Psoas muscle (tissue), 8 donors: ENCODE data around the gene RPS21. TPM values are rescaled to one million over a fixed set of nuclear protein-coding genes. Genes with fewer than 3 reads are reported as not detected.
"Not testable (repeated sequence)": the region's sequence is repeated elsewhere in the genome, so short reads cannot be mapped to it uniquely, and the experiment has no call there.

Experiments used
- ATAC-seq, 4 donors: fragments of 200-7000 bp; cut with Tn5 transposase; one replicate each; pipeline ENCODE4 v1.9.1; 2020; ENCODE audit warnings: moderate library complexity in 3 of 4, mild to moderate bottlenecking in 2 of 4
- DNase-seq, 2 donors: peaks; one replicate each; pipeline ENCODE4 v3.0.0-alpha.2; 2020
- H3K27ac ChIP-seq: fragments of 200-600 bp; one replicate; pipeline ENCODE4 v1.8.0; 2022
- H3K27me3 ChIP-seq, 3 donors: fragments of 200-600 bp in 1 of 3; one replicate each; pipeline versions ENCODE4 v1.6.1 to v1.8.0; 2013 to 2022; ENCODE audit warnings: low read length in 2 of 3, mild to moderate bottlenecking in 2 of 3, moderate library complexity in 1 of 3; ENCODE audit not compliant: insufficient read depth in 3 of 3
- H3K36me3 ChIP-seq, 2 donors: fragments of 200-600 bp in 1 of 2; one replicate each; pipeline versions ENCODE4 v1.6.1 to v1.8.0; 2013 to 2022; ENCODE audit warnings: low read depth in 1 of 2, mild to moderate bottlenecking in 1 of 2, moderate library complexity in 1 of 2; ENCODE audit not compliant: insufficient read depth in 1 of 2
- H3K4me1 ChIP-seq: fragments of 200-600 bp; one replicate; pipeline ENCODE4 v1.8.0; 2022
- H3K4me3 ChIP-seq: fragments of 200-600 bp; one replicate; pipeline ENCODE4 v1.8.0; 2022; ENCODE audit warnings: mild to moderate bottlenecking
- H3K9me3 ChIP-seq: fragments of 200-600 bp; one replicate; pipeline ENCODE4 v1.8.0; 2022
- CTCF ChIP-seq: fragments of 200-600 bp; IDR thresholded peaks from one replicate; pipeline ENCODE4 v1.8.0; 2022; ENCODE audit warnings: antibody characterized with exemption
- WGBS, 3 donors: extraction: QIAGEN DNeasy Blood & Tissue Kit; methylation state at CpG; one replicate each; pipeline versions ENCODE4 v1.1.6 to v1.1.7; 2013; 5-methylcytosine and 5-hydroxymethylcytosine counted together
- intact Hi-C, 2 donors: fragments of 100-400 bp; cut with DNase I; formaldehyde crosslinking; loops; one replicate each; pipeline versions ENCODE4 v1.11.0 to v1.14.2; 2022
- polyA plus RNA-seq, 3 donors: library from polyadenylated mRNA; stranded (reverse); fragments of 200-250 nt; gene quantifications; one replicate each; pipeline ENCODE4 v1.2.3, GENCODE V29; 2013
- total RNA-seq, 4 donors: library from RNA; stranded (reverse); fragmentation: NEBNext Ultra II Directional in 2 of 4; extraction: Animal tissue kit (Norgen Biotek cat#: 25700) in 2 of 4; gene quantifications; one replicate each; pipeline versions ENCODE4 v1.2.1 to v1.2.4, GENCODE V29; 2021 to 2023
- donor health status: healthy with polysubstance abuse.
- donor health status: DM: no; HTN: no; CAD: no; lungs with moderate emphysema.
- donor health status: Bipolar disorder and iron deficiency.
- donor health status: healthy.
- donor health status: DM: yes; HTN: yes; CAD: no.
- donor health status: DM: no; HTN: no; CAD: no.
- donor health status: DM: no; HTN: no; CAD: no.
- donor health status: DM: yes; HTN: yes; CAD: no.

The RPS21 gene
- total and polyA plus RNA-seq, 7 donors: 602 to 5,162 (median 1,206) TPM

- 39 to 62% (median 46%) methylated on average over 21 of the region's 21 CpGs for WGBS, 3 donors
- no peak for TF ChIP-seq CTCF
- no peak for DNase-seq
- no peak overlapping the region for H3K27ac ChIP-seq
- H3K4me1 ChIP-seq: no peaks in the 10 kb centered on the region
- no peaks in the 10 kb centered on the region for H3K9me3 ChIP-seq
- intact Hi-C loops: no loop called here
- peaks cover 0 to 26% (median 9%) of the 10 kb centered on the region in 3 donors for H3K27me3 ChIP-seq
- H3K36me3 ChIP-seq: no peaks in the 10 kb centered on the region
- no peak overlapping the region for H3K4me3 ChIP-seq
- peak in 1 of 4 donors; percentile 30 for ATAC-seq
Observed at GRCh38 chr20:62425281-62426058, 38.6 kb downstream of the RPS21 start.

- H3K27ac ChIP-seq, DNase-seq, H3K4me3 ChIP-seq, H3K4me1 ChIP-seq, ATAC-seq, H3K36me3 ChIP-seq, intact Hi-C loops, H3K9me3 ChIP-seq: not testable (repeated sequence)
- peaks cover 0 to 26% (median 9%) of the 10 kb centered on the region in 3 donors for H3K27me3 ChIP-seq
- 97 to 98% (median 98%) methylated on average over 4 of the region's 4 CpGs for WGBS, 3 donors
Observed at GRCh38 chr20:62426059-62426348, 39.1 kb downstream of the RPS21 start.

- Histone ChIP-seq H3K4me1 (no peaks in the 10 kb centered on the region), H3K36me3 (no peaks in the 10 kb centered on the region), H3K9me3 (no peaks in the 10 kb centered on the region), H3K27ac (no peak overlapping the region), H3K4me3 (no peak overlapping the region), H3K27me3 (peaks cover 0 to 26% (median 9%) of the 10 kb centered on the region in 3 donors)
- ATAC-seq (no peak), DNase-seq (no peak)
- intact Hi-C loops: no loop called here
- WGBS, 3 donors: 72 to 85% (median 73%) methylated on average over 21 to 22 of the region's 22 CpGs
- no peak for TF ChIP-seq CTCF
Observed at GRCh38 chr20:62426699-62427131, 39.8 kb downstream of the RPS21 start.

- H3K27ac ChIP-seq: no peak within 1 kb of the TSS
- WGBS, 3 donors: 73 to 79% (median 76%) methylated on average over 28 of the region's 28 CpGs
- no peak for TF ChIP-seq CTCF
- no peaks in the 10 kb centered on the region for H3K36me3 ChIP-seq
- no peak for ATAC-seq
- DNase-seq: no peak
- H3K4me1 ChIP-seq: no peaks in the 10 kb centered on the region
- no peaks in the 10 kb centered on the region for H3K9me3 ChIP-seq
- peaks cover 0 to 26% (median 9%) of the 10 kb centered on the region in 3 donors for H3K27me3 ChIP-seq
- intact Hi-C loops: no loop called here
- H3K4me3 ChIP-seq: no peak within 1 kb of the TSS
Observed at GRCh38 chr20:62427172-62428001, 40.5 kb downstream of the RPS21 start, which contains the start of gene RBBP8NL. TSS of gene RBBP8NL (minus strand) at chr20:62427539. CDS start at chr20:62419647, 7,892 bp downstream.

GRCh38 chr20:62428002-62428372, 41.1 kb downstream of the RPS21 start:
- intact Hi-C loops: no loop called here
- WGBS, 3 donors: 83 to 85% (median 84%) methylated on average over 9 to 10 of the region's 10 CpGs
- Histone ChIP-seq H3K4me1 (no peaks in the 10 kb centered on the region), H3K9me3 (no peaks in the 10 kb centered on the region), H3K36me3 (no peaks in the 10 kb centered on the region), H3K27me3 (peaks cover 0 to 25% (median 9%) of the 10 kb centered on the region in 3 donors), H3K27ac (no peak overlapping the region), H3K4me3 (no peak overlapping the region)
- ATAC-seq: no peak
- no peak for TF ChIP-seq CTCF
- no peak for DNase-seq
